GM21515 (cell line): ENCODE data around the gene PAQR6.

ENCODE experiments used
- ATAC-seq: cut with Tn5 transposase; IDR thresholded peaks from one replicate; pipeline ENCODE4 v1.9.1; 2021; ENCODE audit not compliant: unreplicated experiment

PAQR6 gene

DNA sequence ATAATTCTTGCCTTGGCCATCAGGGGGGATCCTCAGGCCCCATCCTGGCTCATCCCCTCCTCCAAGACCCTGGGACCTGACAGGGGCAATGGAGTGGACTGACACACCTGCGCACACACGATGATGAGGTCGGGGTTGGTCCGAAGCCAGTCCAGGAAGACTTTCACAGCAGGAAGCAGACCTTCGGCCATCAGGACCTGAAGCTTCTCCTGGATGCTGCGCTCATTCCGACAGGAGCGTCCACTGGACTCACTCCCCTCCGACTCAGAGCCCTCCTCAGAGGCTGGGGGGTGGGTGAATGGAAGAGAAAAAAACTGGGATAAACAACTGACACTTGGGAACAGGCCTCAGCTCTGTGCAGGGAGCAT, 15.4 kb upstream of the PAQR6 start:
- no peak for ATAC-seq

DNA sequence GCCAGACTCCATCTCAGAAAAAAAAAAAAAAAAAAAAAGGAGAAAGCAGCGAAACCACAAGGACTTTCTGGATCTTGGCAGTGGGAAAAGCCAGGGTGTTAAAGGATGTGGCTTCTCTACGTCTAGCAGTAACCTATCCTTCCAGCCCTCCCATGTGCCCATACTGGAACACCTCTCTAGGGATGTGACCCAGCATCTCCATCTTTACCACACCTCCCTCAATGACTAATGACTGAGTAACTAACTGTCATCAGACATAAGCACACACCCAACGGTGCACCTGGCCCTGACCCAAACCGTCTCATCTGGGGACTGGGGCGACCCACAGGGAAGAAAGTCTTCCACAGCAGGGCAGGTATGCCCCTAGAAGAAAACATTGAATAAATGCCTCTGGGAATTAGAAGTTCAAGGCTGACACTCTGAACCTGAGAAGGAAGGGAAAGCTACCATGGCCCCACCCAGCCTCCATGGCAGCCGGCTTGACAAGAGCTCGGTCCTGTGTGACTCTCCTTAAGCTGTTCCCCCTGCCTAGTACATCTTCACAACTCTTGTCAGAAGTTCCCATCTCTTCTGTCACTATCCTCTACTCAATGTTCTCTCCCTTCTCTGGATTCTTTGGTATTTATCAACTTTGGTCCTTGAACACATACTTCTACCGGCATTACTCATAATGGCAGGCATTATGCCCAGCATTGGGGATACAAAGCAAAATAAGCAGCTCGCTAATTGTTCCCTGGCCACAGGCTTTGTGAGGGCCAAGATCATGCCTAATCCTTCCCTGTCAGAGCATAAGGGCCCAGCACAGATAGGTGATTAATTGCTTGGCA, 14.8 kb upstream of the PAQR6 start:
- ATAC-seq: no peak

DNA sequence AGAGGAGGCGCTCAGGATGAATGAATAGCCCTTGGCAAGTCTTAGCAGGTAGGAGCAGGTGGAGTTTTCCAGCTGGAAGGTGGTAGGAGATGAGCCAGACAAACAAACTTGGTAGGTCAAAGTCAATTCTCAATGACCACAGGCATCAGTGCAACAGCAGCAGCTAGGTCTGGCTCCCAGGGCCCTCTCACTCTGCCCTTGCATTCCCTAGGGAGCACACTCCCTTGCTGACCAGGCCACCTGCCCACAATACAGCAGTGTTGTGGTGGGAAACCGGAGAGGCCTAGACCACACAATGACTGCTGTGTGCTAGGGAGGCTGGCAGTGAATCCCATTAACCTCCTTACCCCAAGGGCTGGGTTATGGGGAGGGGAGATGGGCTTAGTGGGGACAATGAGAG, 13.0 kb upstream of the PAQR6 start:
- ATAC-seq: no peak

DNA sequence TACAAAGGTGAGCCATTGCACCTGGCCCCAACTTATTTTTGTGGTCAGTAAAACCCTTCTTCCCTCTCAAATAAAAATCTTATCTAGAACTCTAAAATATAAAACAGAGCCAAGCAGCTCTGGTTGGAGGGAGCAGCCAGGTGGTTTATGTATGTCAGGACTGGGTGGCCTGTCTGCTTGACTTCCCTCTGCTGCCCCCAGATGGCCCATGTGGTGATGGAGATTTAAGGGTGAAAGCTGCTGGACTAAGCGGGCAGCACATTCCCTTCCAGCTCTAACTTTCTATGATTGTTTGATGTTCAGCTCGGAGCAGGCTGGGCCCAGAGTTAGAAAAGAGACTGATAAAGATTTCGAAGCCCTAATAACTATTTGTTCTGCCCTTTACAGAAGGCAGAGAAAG, 11.9 kb upstream of the PAQR6 start:
- ATAC-seq: no peak

DNA sequence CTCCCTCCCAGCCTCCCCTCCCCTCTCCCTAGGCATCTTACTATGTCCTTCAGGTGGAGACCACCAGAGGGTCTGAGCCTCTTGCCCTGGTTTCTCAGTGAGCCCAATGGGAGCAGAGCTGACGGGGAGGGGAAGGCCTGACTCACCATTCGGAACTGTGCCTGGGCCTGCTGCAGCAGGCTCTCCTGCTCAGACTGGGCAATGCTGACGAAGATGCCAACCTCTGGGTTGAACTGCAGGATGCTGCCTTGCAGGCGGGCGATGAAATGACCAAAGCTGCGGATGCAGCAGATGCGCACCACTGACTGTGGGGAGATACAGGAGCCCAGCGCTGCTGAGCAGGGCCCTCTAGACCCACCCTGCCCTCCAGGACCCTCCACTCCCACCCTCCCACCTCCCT, 11.0 kb upstream of the PAQR6 start:
- no peak for ATAC-seq

- no peak for ATAC-seq
These were observed 9.9 kb upstream of the PAQR6 start for GRCh38 chr1:156257711-156258110.

- no peak for ATAC-seq
These were observed 5.8 kb upstream of the PAQR6 start for GRCh38 chr1:156253634-156254033.

DNA sequence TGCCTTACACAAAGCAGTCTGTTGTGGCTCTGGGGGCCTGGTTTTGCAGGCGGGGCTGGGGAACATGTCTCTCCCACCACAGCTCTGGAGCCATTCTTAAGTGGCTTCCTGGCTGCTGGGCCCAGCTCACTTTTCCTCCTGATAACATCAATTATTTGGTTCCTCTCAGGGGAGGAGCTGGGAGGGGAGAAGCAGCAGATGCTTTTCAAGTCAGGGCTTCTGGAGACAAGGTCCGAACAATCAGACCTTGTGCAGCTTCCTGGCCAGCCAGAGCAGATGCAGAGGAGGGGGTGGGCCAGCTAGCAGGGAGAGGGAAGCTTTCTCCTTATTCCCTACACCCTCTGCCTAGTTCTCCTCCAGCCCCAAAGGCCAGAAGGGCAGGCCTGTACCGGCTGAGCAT, 3.7 kb upstream of the PAQR6 start:
- ATAC-seq: no peak

- no peak for ATAC-seq
These were observed 1.7 kb upstream of the PAQR6 start for GRCh38 chr1:156249593-156249992.

DNA sequence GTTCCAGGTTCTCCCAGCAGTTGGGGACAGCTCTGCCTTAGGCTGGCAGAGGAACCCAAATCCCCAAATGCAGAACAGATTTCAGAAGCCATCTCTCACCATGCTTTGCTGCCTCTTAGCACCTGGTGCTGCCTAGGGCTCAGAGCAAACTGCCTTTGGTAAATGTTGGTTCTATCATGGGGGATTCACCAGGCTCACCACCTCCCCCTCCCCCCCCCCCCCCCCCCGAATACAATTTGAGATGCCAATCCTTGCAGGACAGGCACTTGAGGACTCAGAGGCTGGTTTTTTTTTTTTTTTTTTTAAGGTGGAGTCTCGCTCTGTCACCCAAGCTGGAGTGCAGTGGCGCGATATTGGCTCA, 447 bp upstream of the PAQR6 start:
- ATAC-seq: no peak

GRCh38 chr1:156246781-156247459, 936 bp downstream of the PAQR6 start:
- ATAC-seq: no peak

GRCh38 chr1:156246241-156246780, 1.5 kb downstream of the PAQR6 start:
- no peak for ATAC-seq

- ATAC-seq: no peak
These were observed 2.2 kb downstream of the PAQR6 start for GRCh38 chr1:156245451-156246232.

DNA sequence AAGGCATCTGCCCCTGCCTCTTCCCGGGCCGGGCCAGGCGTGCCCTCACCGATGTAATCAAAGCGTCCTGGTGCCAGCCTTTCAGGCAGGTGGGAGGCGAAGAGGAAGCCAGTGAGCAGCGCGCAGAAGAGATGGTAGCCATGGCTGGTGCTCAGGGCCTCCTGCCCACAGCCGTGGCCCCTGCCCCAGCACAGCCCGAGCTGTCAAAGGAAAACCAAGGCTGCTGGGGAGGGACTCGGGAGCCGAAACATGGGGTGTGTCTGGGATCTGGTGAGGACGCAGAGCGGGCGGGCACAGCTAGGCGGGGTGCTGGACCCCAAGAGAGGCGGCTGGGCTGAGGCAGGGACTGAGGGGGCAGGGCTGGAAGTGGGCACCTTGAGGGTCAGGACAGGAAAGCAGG, 3.1 kb downstream of the PAQR6 start:
- no peak for ATAC-seq

DNA sequence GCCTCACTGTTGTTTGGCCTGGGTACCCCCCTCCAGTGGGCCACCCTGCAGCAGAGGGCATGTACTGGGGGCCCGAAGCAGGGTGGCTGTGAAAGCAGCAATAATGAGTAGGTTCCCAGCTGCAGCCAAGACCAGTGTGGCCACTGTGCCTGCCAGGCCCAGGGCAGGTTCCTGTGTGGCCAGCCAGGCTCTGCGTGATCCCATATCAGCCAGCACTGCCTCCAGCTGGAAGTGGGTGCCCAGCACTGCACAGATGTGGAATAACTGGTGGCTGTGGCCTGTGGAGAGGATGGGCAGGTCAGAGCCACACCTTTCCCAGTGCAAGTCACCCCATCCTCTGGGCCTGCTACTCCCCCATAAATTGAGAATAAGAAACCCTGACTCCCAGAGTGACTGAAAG, 3.7 kb downstream of the PAQR6 start:
- ATAC-seq: no peak

- no peak for ATAC-seq
These were observed 5.1 kb downstream of the PAQR6 start for GRCh38 chr1:156242738-156243137.

GRCh38 chr1:156241926-156242325, 5.9 kb downstream of the PAQR6 start, which contains the start of gene BGLAP:
Gene BGLAP, plus strand, starts transcription at chr1:156242184. Its CDS starts 48 bp downstream, at chr1:156242232.
- no peak for ATAC-seq

- ATAC-seq: no peak
These were observed 6.5 kb downstream of the PAQR6 start for GRCh38 chr1:156241311-156241811.

DNA sequence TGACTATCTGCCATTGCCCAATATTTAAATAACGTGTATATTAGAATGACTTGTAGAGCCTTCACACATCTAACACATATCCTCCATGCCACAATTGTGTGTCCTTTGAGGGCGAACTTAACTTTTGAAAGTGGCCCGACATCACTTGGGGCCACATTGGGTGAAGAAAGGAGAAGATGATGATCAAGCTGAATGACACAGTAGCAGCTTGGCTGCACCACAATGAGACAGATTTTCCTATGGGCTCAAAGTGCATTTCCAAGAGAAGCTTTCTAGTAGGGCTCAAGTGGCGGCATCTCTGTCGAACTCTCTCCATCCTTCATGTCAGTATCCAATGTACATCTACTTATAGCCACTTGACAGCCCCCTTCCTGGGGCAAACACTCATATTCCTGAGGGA, 9.6 kb downstream of the PAQR6 start:
- no peak for ATAC-seq

GRCh38 chr1:156236164-156236563, 11.7 kb downstream of the PAQR6 start:
- no peak for ATAC-seq

GRCh38 chr1:156233426-156234127, 14.3 kb downstream of the PAQR6 start:
- no peak for ATAC-seq
